Stimulated activated CD8-positive, alpha-beta memory T cell treated with anti-CD3 and anti-CD28 coated beads, Interleukin-7, amount 100 ng/mL, for 4 hours (primary cell): ENCODE results near the gene ATG16L2.
"Not testable (repeated sequence)": the region's sequence is repeated elsewhere in the genome, so short reads cannot be mapped to it uniquely, and the experiment has no call there.

Experiments
- DNase-seq, 2 donors: peaks; one replicate each; pipeline ENCODE4 v3.0.0-alpha.2; 2020; ENCODE audit warnings: low read depth in 2 of 2

The ATG16L2 gene

GRCh38 chr11:72824811-72825505, 10.7 kb downstream of the ATG16L2 start:
- DNase-seq, result no peak

GRCh38 chr11:72825661-72826060, 11.4 kb downstream of the ATG16L2 start:
- DNase-seq, result no peak

- no peak for DNase-seq
These were observed 12.2 kb downstream of the ATG16L2 start for GRCh38 chr11:72826191-72826941.

- DNase-seq, result no peak
These were observed 12.8 kb downstream of the ATG16L2 start for GRCh38 chr11:72826942-72827480.

GRCh38 chr11:72827656-72828055, 13.4 kb downstream of the ATG16L2 start:
- not testable (repeated sequence) for DNase-seq

- DNase-seq, result no peak
These were observed 13.9 kb downstream of the ATG16L2 start for GRCh38 chr11:72828081-72828567.

- DNase-seq, result no peak
These were observed 14.5 kb downstream of the ATG16L2 start for GRCh38 chr11:72828692-72829101.

- DNase-seq, result no peak
These were observed 15.0 kb downstream of the ATG16L2 start for GRCh38 chr11:72829178-72829577.

GRCh38 chr11:72829884-72830533, 15.8 kb downstream of the ATG16L2 start:
- DNase-seq, result no peak

- DNase-seq, result peak; percentile 25 to 27
These were observed 17.5 kb downstream of the ATG16L2 start for GRCh38 chr11:72831521-72832300.

- DNase-seq, result no peak
These were observed 18.3 kb downstream of the ATG16L2 start for GRCh38 chr11:72832301-72833082.

GRCh38 chr11:72833083-72833733, 19.0 kb downstream of the ATG16L2 start:
- DNase-seq, result no peak

GRCh38 chr11:72833811-72834493, 19.7 kb downstream of the ATG16L2 start:
- DNase-seq, result no peak

- DNase-seq, result no peak
These were observed 20.7 kb downstream of the ATG16L2 start for GRCh38 chr11:72834905-72835304.

- no peak for DNase-seq
These were observed 21.9 kb downstream of the ATG16L2 start for GRCh38 chr11:72836111-72836510.

- DNase-seq, result no peak
These were observed 24.6 kb downstream of the ATG16L2 start for GRCh38 chr11:72838691-72839305.

GRCh38 chr11:72840780-72841179, 26.6 kb downstream of the ATG16L2 start:
- DNase-seq, result no peak

- no peak for DNase-seq
These were observed 27.2 kb downstream of the ATG16L2 start for GRCh38 chr11:72841397-72841796.

- no peak for DNase-seq
These were observed 27.9 kb downstream of the ATG16L2 start for GRCh38 chr11:72842126-72842525.
